Measurements from ENCODE around the gene HIVEP1.
"Not testable (repeated sequence)": the region's sequence is repeated elsewhere in the genome, so short reads cannot be mapped to it uniquely, and the experiment has no call there.

Gene HIVEP1

GRCh38 chr6:12163149-12163548 lies 151.0 kb downstream of the HIVEP1 start:
- DNase-seq: no peak

GRCh38 chr6:12163744-12164507 lies 151.8 kb downstream of the HIVEP1 start:
- no peak for DNase-seq

DNA sequence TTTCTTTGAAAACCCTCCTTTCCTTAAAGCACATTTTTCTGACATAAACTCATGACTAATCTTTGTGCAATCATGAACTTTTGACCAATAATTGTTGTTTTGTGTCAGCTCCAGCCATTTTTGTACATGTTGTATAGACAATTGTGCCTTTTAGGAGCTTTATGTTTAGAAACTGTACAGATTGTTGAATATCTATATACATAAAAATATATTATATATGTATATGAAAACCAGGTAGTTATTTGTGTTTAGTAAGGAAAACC lies 152.3 kb downstream of the HIVEP1 start:
- DNase-seq: no peak

- DNase-seq: no peak
Measured at GRCh38 chr6:12165297-12165696, 153.2 kb downstream of the HIVEP1 start.

DNA sequence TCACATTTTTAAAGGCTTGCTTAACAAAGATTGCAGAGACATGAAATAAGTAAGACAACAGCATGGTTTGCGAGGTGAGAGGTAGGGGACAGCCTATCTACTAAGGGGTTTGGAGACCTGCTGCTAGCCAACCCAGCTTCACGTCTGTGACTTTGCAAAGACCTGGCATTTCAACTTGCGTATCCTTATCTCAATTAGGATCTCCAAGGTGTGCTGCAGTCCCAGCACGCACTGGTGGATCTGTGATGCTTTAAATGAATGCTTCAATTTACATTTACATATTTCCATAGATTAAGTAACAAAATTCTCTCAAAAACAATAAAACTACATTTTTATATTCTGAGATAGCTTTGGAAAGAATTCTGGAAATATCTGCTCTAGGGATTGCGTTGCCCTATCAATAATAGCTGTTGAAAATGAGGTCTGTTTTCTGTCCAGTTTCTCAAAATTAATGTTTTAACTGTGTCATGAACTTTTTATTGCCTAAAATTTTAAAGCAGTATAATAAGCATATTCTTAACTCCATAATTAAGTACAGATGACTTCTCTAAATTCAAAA lies 153.7 kb downstream of the HIVEP1 start:
- DNase-seq: no peak

DNA sequence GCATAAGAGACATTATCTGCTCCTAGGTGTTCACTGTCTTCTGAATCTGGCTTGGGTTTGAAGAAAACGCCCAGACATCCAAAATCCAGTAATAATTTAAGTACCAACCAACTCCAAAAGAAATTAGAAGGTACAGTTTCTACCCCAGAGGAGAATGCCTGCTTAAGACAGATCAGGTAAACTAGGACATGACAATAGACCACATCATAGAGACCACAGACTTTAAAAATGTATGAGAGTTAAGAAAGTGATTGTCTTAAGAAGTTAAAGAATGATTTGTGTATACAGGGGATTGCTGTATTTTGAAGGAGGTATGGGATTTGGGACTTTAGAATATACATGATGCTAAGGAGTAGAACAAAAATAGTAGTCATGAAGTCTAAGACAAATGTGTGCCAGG lies 157.3 kb downstream of the HIVEP1 start:
- no peak for DNase-seq

GRCh38 chr6:12170351-12171092 lies 158.4 kb downstream of the HIVEP1 start:
- DNase-seq: no peak

DNA sequence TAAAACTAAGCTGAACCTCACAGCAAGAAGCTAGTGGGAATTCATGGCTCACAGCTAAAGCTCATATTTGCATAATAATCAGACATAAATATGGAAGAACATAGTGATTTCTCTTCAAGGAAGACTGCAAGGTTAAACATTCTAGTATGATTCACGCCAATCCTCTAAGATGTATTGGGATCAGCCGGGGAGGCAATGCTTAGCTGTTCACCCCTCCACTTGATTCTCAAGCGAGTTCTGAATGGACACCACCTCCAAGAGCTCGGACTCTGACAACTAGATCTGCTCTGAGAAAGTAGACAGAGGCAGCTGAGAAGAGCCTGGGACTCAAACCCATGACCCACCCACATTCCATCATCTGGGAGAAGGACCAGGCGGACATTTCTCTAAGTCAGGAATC lies 159.6 kb downstream of the HIVEP1 start:
- DNase-seq: no peak

DNA sequence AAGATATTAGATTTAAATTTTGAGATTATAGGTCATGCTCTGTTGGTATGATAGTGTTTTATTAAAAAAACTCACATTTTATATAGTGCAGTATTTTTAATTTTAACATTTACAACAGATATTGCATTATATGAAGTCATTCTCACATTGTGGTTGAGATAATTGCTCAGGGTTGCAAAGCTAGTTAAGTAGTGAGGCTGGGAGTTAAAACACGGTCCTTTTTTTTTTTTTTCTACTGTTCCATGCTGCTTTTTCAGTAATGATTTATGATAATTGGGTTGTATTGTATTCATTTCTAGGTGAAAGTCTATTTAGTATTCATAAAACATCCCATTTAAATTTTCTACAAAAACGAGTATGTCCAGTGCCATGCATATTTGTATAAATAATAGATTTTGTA lies 160.5 kb downstream of the HIVEP1 start:
- DNase-seq: no peak

DNA sequence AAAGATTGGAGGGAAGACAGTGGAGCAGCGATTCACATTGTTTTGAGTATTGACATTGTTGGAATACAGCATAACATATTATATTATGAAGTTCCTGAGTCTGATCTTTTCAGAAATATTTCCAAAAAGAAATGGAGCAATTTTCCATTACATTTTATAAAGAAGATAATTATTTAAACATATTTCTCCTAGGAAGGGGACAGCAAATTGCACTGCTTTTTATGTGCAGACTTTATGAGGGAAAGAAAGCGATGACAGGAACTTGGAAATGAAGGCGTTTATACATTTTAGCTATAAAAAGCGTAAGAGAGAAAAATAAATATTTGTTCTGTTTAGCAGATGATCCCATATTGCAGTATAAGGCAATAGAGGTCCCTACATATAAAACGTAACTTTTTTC lies 161.1 kb downstream of the HIVEP1 start:
- no peak for DNase-seq

DNA sequence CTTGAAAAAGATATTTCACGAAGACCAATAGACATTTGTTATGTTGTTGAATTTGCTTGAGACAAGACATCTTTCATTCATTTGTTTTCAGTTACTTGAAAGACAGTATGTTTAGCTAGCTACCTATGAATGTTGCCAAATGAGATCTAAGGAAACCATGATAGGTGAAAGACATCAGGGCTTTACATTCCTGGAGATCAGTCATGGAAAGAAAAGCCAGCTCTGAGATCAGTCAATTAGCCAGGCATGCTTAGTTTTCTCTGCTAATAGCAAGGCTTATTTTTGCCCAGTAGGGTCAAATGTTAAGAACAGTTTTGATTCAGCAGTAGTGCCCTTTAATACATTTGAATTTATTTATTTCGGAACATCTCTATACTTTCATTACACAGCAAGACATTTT lies 161.5 kb downstream of the HIVEP1 start:
- no peak for DNase-seq

GRCh38 chr6:12174878-12175277 lies 162.8 kb downstream of the HIVEP1 start:
- no peak for DNase-seq

DNA sequence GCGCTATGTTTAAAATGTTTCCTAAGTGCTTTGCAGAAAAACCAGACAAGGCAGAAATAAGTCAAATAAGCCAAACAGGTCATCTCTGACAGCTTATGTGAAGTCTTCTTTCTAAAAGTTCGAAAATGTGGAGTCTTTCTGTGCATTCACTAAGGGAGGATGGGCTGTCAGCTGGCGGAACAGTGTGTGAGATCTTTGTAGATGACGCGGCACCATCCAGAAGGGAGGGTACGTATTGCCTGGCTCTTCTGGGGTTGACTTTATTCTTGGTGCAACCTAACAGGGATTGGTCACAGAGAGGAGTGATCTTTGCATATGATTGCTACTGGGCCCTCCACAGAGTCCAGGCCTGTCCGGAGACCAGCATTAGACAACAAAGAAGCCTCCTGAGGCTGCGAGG lies 163.5 kb downstream of the HIVEP1 start:
- DNase-seq: no peak

DNA sequence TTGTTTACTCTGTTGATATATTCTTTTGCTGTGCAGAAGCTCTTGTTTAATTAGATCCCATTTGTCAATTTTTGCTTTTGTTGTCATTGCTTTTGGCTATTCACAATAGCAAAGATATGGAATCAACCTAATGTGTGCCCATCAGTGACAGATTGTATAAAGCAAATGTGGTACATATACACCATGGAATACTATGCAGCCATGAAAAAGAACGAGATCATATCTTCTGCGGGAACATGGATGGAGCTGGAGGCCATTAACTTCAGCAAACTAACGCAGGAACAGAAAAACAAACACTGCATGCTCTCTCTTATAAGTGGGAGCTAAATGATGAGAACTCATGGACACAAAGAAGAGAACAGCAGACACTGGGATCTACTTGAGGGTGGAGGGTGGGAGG lies 164.7 kb downstream of the HIVEP1 start:
- DNase-seq: not testable (repeated sequence)

DNA sequence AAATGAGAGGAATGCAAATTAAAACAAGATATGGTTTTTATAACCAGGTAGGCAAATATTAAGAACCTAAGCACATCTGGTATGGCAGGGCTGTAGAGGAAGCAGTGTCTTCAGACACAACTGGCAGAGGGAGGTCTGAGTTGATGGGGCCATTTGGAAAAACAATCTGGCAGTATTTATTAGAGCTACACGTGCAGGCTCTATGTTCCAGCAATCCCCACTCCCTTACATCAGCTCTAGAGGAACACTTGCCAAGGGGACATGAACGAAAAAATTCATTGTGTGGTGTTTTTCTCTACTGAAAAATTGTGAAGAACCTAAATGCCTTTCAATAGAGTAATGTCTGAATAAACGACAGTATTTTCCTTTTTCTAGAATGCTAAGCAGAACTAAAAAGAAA lies 166.4 kb downstream of the HIVEP1 start:
- DNase-seq: no peak

GRCh38 chr6:12181481-12181880 lies 169.4 kb downstream of the HIVEP1 start:
- DNase-seq: no peak

DNA sequence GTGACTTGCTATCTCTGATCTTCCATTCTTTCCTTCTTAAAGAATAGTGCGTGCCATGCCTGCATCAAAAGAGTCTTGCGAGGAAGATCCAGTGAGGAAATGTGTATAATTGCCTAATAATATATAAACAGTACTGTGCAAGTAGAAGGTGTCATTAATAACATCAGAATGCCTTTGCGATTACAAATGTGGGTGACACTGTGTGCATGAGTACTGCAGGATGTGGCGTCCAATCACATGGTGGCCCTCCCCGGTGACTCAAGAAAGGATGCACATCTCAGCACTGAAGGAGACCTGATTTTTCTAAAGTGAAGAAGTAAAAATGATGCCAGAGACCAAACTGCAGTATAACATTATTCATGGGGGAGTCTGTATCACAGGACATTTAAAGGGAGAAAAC lies 170.6 kb downstream of the HIVEP1 start:
- DNase-seq: peak; percentile 29

- DNase-seq: no peak
Measured at GRCh38 chr6:12185081-12185673, 173.1 kb downstream of the HIVEP1 start.

DNA sequence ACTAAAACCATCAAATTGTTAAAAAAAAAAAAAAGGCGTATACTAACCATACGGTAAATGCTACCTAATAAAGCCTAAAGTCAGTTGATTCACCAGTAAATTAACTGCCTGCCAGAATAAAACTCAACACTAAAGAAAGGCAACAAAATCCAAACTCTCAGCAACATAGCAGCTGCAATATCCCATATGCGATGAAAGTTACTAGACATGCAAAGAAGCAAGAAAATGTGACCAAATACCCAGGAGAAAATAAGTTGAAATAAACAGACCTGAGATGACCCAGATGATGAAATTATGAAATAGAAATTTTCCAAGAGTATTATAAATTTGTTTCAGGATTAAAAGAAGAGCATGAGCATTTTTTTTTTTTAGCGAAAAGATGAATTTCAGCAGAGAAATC lies 174.4 kb downstream of the HIVEP1 start:
- DNase-seq: no peak

DNA sequence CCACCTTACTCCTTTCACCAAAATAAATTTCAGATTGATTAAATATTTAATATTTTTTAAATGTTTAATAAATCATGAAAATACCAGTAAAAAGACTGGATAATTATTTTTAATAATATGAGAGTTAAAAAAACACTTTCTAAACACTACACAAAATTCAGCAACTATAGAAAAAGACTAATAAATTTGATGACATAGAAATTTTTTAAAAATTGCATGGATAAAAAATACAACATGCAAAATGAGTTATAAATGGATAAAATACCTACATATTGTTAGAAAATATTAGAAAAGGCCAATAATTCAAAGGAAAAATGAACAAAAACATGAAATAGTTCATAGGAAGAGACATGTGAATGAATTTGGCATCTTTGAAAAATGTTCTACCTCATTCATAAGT lies 177.0 kb downstream of the HIVEP1 start:
- DNase-seq: no peak

DNA sequence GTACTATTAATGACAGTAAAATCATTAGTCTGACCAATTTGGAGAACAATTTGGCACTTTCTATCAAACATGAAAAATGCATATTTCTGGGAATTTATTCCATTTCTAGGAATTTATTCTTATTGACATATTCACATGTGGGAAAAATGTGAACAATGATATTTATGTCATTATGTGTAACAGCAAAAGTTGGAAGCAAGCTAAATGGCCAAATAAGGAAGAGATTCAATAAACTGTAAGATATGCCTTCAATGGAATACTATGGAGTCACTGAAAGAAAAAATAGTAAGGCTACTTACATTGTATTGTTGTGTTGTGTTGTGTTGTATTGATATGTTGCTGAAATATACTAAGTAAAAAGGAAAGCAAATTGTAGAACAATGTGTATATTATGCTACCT lies 177.5 kb downstream of the HIVEP1 start:
- peak; percentile 25 for DNase-seq

- DNase-seq: no peak
Measured at GRCh38 chr6:12190252-12190651, 178.1 kb downstream of the HIVEP1 start.

GRCh38 chr6:12196326-12196936 lies 184.3 kb downstream of the HIVEP1 start:
- DNase-seq: peak; percentile 83

DNA sequence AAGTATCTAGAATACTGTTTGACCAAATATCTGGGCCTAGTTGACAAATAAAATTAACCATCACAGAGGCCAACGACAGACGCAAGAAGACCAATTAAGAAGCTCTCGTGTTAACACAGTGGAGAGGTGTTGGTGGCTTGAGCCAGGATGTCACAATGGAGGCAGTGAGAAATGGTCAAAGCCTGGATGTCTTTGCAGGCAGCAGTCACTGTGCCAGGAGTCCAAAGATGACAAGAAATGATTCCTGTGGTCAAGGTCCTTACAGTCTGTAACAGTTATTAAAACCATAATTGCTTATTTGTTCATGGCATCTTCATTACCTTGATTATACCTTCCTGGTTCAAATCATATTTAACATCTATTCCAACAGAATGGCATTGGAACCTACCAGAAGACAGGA lies 186.7 kb downstream of the HIVEP1 start:
- DNase-seq: no peak
